Keratinocyte (primary cell): Measurements from ENCODE around the gene STK32C. TPM values are rescaled to one million over a fixed set of nuclear protein-coding genes. Genes with fewer than 3 reads are reported as not detected.

Experiments
- DNase-seq: peaks from one replicate; pipeline ENCODE4 v3.0.0-alpha.2; 2011; ENCODE audit warnings: low read depth, missing footprints, low spot score
- FAIRE-seq: peaks from 2 replicates; lab custom pipeline; 2011; peaks lifted over from hg19 to GRCh38; lab: Jason Lieb, UNC
- H2AFZ ChIP-seq: 2 replicates; pipeline ENCODE4 v1.6.0; 2012; ENCODE audit warnings: low read length, control low read depth, inconsistent platforms; ENCODE audit not compliant: control insufficient read depth
- H3K27ac ChIP-seq: 2 replicates; pipeline ENCODE4 v1.5.1; 2011; ENCODE audit warnings: low read length; ENCODE audit not compliant: control insufficient read depth, insufficient read depth
- H3K27me3 ChIP-seq: 3 replicates; pipeline ENCODE4 v1.6.0; 2011; ENCODE audit warnings: low read length; ENCODE audit not compliant: control insufficient read depth, insufficient read depth; ENCODE audit errors: extremely low read depth
- H3K36me3 ChIP-seq, 2 experiments: 2 replicates in 1 of 2; 3 replicates in 1 of 2; pipeline ENCODE4 v1.5.1; 2011; ENCODE audit warnings: low read length in 2 of 2, mild to moderate bottlenecking in 1 of 2; ENCODE audit not compliant: control insufficient read depth in 2 of 2, insufficient read depth in 2 of 2; ENCODE audit errors: extremely low read depth in 1 of 2
- H3K4me1 ChIP-seq: 3 replicates; pipeline ENCODE4 v1.5.1; 2011; ENCODE audit warnings: low read length; ENCODE audit not compliant: control insufficient read depth, insufficient read depth; ENCODE audit errors: extremely low read depth
- H3K4me2 ChIP-seq: 3 replicates; pipeline ENCODE4 v1.6.0; 2011; ENCODE audit warnings: low read depth, low read length; ENCODE audit not compliant: control insufficient read depth, insufficient read depth; ENCODE audit errors: extremely low read depth
- H3K4me3 ChIP-seq, 3 experiments: fragments of 200-600 bp in 1 of 3; sonication (generic) in 1 of 3; 2 replicates in 2 of 3; 3 replicates in 1 of 3; pipeline ENCODE4 v1.5.1; 2011 to 2016; ENCODE audit warnings: low read length in 3 of 3, mild to moderate bottlenecking in 3 of 3, control low read depth in 2 of 3, inconsistent platforms in 1 of 3, low read depth in 1 of 3, mixed read lengths in 1 of 3, mixed run types in 1 of 3, moderate library complexity in 1 of 3; ENCODE audit not compliant: control insufficient read depth in 2 of 3, insufficient read depth in 2 of 3; ENCODE audit errors: extremely low read depth in 1 of 3
- H3K79me2 ChIP-seq: 2 replicates; pipeline ENCODE4 v1.6.0; 2012; ENCODE audit warnings: low read length; ENCODE audit not compliant: control insufficient read depth, insufficient read depth
- H3K9ac ChIP-seq: 3 replicates; pipeline ENCODE4 v1.6.0; 2011; ENCODE audit warnings: low read length; ENCODE audit not compliant: control insufficient read depth, insufficient read depth; ENCODE audit errors: extremely low read depth
- H3K9me1 ChIP-seq: 3 replicates; pipeline ENCODE4 v1.6.0; 2011; ENCODE audit warnings: low read length; ENCODE audit not compliant: control insufficient read depth, insufficient read depth; ENCODE audit errors: extremely low read depth
- H3K9me3 ChIP-seq: 2 replicates; pipeline ENCODE4 v1.5.1; 2012; ENCODE audit warnings: low read depth, low read length; ENCODE audit not compliant: control insufficient read depth
- H4K20me1 ChIP-seq: 3 replicates; pipeline ENCODE4 v1.6.0; 2011; ENCODE audit warnings: low read length; ENCODE audit not compliant: control insufficient read depth, insufficient read depth; ENCODE audit errors: extremely low read depth
- EZH2 ChIP-seq: IDR thresholded peaks from one replicate; pipeline ENCODE4 v1.6.1; 2012; ENCODE audit warnings: inconsistent platforms, mild to moderate bottlenecking, low read length, moderate library complexity
- dilution Hi-C: fragments of 300-500 bp; cut with MboI; formaldehyde crosslinking; loops from one replicate; pipeline ENCODE4 v1.7.0; 2020; ENCODE audit warnings: low sequenced_read_pairs; ENCODE audit not compliant: extremely low pct_ligation_motif_present
- polyA plus RNA-seq, 5 experiments: library from polyadenylated mRNA; depleted of rRNA in 3 of 5; stranded (reverse) in 3 of 5; stranded (forward) in 1 of 5; unstranded in 1 of 5; fragments of >200 nt; gene quantifications; 1 replicate in 1 of 5; 2 replicates in 3 of 5; 3 replicates in 1 of 5; pipeline versions ENCODE4 v1.2.1 to v1.2.3, GENCODE V29; 2011 to 2012; ENCODE audit warnings: missing spikeins in 2 of 5, low read depth in 1 of 5, low replicate concordance in 1 of 5
- TF ChIP-seq, protein P1 (sequence below), 3 experiments: IDR thresholded peaks in 1 of 3; conservative IDR thresholded peaks in 1 of 3; optimal IDR thresholded peaks in 1 of 3; 2 replicates in 2 of 3; 3 replicates in 1 of 3; pipeline versions ENCODE3 to v1.5.1; 2011; ENCODE audit warnings: low read length in 3 of 3, mild to moderate bottlenecking in 3 of 3, moderate library complexity in 2 of 3, control low read depth in 1 of 3, inconsistent platforms in 1 of 3; ENCODE audit not compliant: insufficient read depth in 2 of 3; ENCODE audit errors: extremely low read depth in 1 of 3

Gene STK32C
- polyA plus RNA-seq, 1 donor (not counting 4 experiments of a cell fraction or from before 2014, with no cell fraction given): 4.1 TPM

DNA sequence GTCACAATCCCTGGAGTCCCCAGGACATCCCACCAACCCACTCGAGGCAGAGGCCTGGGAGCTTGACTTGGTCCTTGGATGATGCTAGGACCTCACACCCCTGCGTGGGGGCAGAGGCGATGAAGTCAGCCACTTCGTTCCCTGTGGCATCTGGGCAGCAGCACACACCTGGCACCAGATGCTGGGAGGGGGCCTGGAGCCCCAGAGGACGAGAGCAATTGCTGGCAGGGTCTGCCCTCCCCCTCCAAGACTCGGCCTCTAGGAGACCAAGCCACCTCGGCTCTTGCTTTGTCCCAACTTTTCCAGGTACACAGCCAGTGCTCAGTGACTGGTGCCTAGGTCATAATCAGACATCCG is 81.9 kb downstream of the STK32C start:
- no peaks in the 10 kb centered on the region for H3K36me3 ChIP-seq
- H3K4me1 ChIP-seq: no peaks in the 10 kb centered on the region
- TF ChIP-seq, protein P1, sequence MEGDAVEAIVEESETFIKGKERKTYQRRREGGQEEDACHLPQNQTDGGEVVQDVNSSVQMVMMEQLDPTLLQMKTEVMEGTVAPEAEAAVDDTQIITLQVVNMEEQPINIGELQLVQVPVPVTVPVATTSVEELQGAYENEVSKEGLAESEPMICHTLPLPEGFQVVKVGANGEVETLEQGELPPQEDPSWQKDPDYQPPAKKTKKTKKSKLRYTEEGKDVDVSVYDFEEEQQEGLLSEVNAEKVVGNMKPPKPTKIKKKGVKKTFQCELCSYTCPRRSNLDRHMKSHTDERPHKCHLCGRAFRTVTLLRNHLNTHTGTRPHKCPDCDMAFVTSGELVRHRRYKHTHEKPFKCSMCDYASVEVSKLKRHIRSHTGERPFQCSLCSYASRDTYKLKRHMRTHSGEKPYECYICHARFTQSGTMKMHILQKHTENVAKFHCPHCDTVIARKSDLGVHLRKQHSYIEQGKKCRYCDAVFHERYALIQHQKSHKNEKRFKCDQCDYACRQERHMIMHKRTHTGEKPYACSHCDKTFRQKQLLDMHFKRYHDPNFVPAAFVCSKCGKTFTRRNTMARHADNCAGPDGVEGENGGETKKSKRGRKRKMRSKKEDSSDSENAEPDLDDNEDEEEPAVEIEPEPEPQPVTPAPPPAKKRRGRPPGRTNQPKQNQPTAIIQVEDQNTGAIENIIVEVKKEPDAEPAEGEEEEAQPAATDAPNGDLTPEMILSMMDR (optimal IDR thresholded peaks at IDR 0.05 in 1 of 3, IDR thresholded peaks at IDR 0.05 in 1 of 3, conservative IDR thresholded peaks at IDR 0.05 in 1 of 3; ENCODE audit: extremely low read depth in 1 of 3, insufficient read depth in 2 of 3, low read length in 3 of 3): no peak
- no peak for TF ChIP-seq EZH2
- FAIRE-seq (no peak), DNase-seq (no peak)
- dilution Hi-C loops: no loop called here
- H3K9ac ChIP-seq: no peak overlapping the region
- no peaks in the 10 kb centered on the region for H3K9me1 ChIP-seq
- H3K9me3 ChIP-seq: no peaks in the 10 kb centered on the region
- no peak overlapping the region for H3K4me3 ChIP-seq
- H3K79me2 ChIP-seq: no peaks in the 10 kb centered on the region
- no peaks in the 10 kb centered on the region for H3K27me3 ChIP-seq
- H3K4me2 ChIP-seq: no peak overlapping the region
- H3K27ac ChIP-seq: no peak overlapping the region
- no peaks in the 10 kb centered on the region for H4K20me1 ChIP-seq
- H2AFZ ChIP-seq: no peak overlapping the region

DNA sequence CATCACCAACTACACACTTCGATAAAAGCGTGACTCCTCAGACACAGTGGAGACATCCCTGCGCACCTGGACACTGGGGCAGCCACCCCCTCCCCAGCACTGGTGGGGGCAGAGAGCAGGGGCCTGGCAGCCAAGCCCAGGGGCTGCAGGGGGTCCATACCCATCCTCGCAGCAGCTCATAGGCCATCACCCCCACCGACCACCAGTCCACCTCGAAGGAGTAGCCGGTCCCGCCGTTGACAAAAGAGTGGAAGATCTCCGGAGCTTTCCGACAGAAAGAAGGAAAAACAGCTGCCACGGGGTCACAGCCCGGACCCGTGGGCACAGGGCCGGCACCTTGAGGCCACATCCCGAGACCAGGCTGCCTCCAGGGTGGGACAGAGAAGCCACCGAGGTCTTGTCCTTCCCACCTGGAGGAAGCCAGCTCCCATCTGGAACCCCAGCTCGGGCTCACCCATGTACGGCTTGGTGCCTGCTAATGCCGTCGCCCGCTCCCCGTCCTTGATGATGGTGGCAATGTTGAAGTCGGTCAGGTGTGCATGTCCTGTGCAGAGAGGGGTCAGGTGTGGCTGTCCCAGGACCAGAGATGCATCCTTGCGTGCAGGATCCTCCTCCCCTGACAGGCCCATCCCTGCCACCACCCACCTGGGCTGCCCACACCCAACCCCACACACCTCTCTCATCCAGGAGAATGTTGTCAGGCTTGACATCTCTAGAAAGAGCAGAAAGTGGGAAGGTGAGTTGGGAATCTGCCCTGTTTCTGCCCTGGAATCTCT is 82.5 kb downstream of the STK32C start:
- Histone ChIP-seq H3K9me1 (no peaks in the 10 kb centered on the region), H2AFZ (no peak overlapping the region), H3K36me3 (no peaks in the 10 kb centered on the region), H3K27ac (no peak overlapping the region), H3K79me2 (no peaks in the 10 kb centered on the region), H3K4me1 (no peaks in the 10 kb centered on the region), H3K9me3 (no peaks in the 10 kb centered on the region), H4K20me1 (no peaks in the 10 kb centered on the region), H3K9ac (no peak overlapping the region), H3K27me3 (no peaks in the 10 kb centered on the region), H3K4me3 (no peak overlapping the region), H3K4me2 (no peak overlapping the region)
- dilution Hi-C loops: no loop called here
- TF ChIP-seq, protein P1 (optimal IDR thresholded peaks at IDR 0.05 in 1 of 3, IDR thresholded peaks at IDR 0.05 in 1 of 3, conservative IDR thresholded peaks at IDR 0.05 in 1 of 3; ENCODE audit: extremely low read depth in 1 of 3, insufficient read depth in 2 of 3, low read length in 3 of 3): no peak
- TF ChIP-seq EZH2: no peak
- FAIRE-seq (no peak), DNase-seq (no peak)
